CMK (cell line): ENCODE data around the gene GDF7.

Source experiments
- DNase-seq: peaks from one replicate; pipeline ENCODE4 v3.0.0-alpha.2; 2010; ENCODE audit warnings: low read depth

The GDF7 gene

DNA sequence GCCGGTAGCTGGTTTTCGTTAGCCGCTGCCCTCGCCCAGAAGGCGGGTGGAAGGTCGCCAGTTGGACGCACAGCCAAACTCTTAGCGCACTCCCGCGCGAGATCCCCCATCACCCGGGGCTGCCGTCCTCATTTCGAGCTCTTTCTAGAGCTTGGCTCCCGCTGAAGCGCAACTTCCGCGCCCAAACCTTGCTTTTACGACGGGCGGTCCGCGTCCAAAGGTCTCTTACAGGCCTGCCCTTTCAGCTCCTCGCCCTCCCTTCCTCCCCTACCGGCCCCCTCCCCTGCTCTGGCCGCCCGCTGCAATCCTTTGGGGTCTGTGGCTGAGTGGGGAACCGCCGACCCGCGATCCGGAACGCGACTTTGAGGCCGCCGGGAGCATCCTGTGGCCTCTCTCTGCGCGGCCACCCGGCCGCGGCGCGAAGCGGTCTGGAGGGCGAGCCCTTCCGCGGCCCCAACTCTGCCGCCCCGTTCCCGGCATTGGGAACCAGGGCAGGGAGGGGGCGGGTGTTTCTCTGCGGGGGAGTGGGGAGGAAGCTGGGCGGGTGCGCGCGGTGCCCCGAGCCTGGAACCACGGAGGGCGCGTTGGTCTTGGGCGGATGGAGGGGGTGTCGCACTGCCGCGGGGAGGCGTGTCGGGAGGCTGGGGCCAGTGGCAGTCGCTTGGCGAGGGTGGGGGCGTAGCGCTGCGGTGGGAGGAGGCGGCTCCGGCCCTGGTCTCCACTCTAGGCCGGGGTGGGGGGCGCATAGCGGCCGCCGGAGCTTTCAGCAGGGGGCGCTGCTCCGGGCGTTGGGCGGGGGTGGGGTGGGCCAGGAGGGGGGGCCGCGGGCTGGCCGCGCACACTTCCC lies at the start of gene GDF7:
TSS of gene GDF7 (plus strand) at position 841 of the 847 bp plus-strand sequence. CDS start 96 bp downstream, outside the sequence.
- peak; percentile 49 for DNase-seq

DNA sequence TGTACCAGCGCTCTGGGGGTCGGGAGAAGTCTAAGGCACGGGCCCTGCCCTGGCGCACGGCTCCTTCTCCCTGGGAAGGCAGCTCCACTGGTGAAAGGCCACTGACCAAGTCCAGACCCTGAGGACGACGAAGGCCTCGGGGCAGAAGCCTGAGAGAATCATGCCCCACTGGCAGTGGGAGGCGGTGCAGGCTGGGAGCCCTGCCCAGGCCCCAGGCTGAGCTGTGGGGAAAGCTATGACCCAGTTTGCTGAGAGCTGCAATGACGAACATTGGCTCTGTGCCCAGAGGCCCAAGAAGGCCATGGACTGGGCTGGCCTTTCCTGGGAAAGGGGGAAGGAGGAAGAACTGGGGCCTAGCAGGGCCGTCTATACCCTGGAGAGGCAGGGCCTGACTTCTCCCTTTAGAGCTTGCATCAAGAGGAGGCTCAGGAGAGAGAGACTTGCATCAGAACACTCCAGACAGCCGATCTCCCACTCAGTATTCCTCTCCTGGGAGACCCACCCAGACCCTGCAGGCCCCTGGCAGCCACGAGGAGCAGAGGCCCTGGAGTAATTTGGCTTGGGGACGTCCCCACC lies 49.0 kb upstream of the GDF7 start:
- peak; percentile 55 for DNase-seq

DNA sequence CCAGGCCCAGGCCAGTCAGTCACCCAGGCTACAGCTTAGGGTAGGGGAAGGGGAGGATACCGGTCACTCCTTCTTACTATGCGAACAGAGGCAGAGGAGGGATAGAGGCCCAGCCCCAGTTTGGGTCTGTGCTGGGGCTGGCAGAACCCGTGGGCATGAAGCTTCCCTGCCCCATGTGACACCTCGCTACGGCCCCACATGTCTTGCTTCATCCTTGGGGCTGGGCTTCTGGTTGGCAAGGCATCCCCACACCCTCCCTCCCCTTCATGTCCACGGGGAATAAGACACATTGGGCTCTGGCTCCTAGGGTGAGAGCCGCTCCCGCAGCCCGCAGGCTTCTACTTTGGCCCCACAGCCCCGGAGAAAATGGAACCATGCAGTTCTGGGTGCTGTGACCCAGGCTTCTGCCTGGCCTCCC lies 48.5 kb upstream of the GDF7 start:
- DNase-seq, result no peak

DNA sequence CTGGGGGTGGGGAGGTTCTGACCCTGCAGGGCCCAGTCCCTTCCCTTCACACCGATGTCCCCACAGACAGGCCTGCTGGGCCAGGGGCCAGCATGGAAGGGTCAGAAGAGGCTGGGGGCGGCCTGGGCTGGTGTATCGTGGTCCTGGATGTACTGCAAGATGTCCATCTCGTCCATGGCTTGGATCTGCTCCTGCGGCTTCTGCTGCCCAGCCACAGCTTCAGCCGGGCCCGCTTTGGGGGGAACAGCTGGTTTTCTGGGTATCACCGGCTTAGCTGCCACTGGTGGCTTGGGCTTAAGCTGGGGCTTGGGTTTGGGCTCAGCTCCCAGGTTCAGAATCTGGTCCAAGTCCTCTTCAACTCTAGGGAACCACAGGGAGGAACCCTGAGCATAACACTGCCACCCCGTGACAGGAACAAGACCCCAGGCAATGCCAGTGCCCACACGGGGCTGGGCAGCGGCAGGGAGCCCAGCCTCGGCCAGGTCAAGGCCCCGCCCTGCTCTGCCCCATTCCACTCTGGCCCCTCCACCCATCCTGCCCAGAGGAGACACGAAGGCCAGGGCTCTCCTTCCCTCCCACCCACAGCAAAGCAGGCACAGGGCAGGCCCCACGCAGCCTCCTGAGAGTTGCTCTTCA lies 47.9 kb upstream of the GDF7 start:
- no peak for DNase-seq

DNA sequence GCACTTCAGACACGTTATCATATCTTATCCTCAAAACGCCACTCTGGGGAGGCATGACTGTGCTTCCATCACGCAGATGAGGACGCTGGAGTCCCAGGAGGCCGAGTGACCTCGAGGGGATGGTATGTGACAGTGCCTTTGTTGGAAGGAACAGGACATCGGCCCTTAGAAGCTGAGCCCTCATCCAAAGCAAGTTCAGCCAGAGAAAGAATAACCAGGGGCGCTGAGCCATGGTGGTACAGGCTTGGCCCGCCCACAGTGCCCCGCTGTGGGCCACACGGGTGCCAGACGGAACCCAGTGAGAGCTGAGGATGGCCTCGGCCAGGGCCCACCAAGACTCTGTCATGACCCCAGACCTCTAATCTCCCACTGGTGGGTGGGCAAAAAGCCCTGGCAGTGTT lies 47.3 kb upstream of the GDF7 start:
- DNase-seq, result no peak

DNA sequence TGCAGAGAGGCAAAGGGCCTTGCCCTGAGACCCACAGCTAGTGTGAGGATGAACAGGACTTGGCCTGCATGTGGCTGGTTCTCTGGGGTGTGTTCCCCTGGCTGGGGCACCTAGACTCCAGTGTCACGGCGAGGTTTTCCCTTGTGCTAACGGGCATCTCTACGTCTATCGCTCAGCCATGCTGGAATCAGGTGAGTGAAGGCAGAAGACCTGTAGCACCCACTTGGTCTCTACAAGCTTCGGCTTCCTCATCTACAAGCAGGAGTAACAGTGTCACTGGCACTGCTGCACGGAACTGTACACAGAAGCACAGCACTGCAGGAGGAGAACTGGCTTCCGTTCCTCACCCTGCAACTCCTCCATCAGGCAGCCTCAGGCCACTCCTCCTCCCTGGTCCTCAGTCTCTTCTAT lies 46.7 kb upstream of the GDF7 start:
- DNase-seq, result no peak

DNA sequence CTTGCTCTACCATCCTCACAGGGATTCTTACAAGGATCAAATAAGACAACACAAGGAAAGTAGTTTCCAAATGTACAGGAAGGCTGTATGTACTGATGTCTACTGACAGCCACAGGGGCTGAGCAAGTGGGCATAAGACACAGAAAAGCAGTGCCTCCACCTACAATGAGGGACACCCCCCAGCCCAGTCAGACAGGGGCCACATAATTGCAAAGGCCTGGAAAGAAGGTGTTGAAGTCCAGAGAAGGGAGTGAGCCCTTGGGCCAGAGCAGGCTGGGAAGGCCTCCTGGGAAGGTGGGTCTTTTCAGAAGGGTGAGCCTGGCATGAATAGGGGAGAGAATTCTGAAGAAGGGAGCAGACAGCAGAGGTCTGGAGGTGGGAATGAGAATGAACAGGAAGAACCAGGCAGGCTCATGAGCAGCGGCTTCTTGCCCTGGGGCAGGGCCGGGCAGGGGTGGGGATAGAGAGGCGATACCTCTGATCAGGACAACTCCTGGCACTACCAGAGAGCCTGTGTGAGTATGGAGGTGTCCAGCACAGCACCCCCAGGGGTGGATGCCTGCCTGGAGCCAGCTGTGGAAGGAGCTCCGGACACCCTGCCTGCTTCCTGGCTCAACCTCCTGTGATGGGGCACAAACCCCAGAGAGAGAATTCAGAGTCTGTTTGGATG lies 46.1 kb upstream of the GDF7 start:
- no peak for DNase-seq

DNA sequence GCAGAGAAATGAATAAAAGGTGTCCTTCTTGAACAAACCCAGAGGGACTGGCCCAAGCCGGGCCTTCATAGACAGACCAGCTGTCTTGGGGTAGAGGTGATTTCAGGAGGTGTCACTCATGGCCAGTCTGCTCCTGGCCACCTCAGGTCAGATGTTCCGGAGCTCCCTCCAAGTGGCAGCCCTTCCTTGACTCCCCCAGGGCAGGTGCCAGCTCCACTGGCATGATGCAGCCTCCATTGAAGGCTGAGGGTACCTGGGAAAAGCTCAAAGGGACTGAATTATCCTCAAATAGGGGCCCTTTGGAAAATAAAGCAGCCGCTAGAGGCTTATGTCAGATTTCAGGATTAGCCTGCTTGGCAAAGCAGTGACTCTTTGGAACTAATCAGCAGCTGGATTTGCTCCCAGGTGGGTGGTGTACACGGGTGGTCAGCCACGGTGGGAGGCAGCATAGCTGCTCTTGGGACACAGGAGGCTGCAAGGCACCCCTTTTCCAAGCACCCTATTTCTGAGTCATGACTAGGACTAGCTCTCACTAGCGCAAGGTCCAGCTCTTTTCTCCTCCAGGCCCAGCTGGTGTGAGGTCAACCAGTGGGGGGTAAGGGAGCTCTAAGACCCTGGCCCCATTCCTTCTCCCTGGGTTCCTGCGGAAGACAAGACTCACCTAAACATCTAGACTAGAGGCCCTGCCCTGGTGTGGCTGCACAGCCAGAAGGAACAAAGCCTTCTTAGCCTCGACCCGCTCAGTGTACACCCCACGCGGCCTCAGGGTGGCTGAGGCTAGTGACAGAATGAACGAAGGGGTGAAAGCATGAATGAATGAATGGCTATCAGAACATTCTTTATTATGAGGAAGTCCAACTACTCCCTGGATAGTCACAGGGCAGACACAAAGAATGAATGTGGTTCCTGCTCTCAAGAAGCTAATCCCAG lies 45.3 kb upstream of the GDF7 start:
- DNase-seq, result no peak

DNA sequence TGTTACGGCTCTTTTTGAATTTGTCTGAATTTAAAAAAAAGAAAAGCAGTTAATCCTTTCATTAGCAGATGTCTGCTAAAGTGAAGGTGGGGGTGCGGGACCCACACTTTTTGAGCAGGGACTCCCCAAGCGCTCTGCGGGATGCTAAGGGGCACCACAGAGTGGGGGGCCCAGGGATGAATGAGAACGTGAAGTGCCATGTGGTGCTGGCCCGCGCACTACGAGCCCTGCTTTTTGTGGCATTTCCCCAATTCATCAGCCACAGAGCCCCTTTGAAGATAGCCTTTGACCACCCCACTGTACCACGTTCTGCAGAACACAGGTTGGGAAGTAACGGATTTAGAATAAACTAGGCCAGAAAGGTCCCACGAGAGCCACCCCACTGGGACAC lies 44.7 kb upstream of the GDF7 start:
- DNase-seq, result no peak

DNA sequence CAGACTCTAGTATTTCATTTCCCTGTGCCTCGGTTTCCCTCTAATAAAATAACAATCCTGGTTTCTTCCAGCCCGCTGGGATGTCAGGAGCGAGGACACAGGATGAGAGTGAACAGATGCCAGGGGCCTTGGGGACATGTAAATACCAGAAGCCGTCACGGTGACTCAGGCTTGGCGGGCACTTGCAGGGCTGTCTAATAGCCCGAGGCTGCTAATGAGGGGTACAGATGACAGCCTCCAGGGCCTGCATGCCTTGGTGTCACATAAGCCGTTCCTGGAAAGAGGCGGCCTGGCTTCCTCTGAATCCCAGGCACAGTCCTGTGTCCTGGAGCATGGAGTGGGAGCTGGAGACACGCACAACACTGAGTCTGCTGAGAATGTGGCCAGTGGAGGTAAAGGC lies 44.2 kb upstream of the GDF7 start:
- DNase-seq, result no peak

DNA sequence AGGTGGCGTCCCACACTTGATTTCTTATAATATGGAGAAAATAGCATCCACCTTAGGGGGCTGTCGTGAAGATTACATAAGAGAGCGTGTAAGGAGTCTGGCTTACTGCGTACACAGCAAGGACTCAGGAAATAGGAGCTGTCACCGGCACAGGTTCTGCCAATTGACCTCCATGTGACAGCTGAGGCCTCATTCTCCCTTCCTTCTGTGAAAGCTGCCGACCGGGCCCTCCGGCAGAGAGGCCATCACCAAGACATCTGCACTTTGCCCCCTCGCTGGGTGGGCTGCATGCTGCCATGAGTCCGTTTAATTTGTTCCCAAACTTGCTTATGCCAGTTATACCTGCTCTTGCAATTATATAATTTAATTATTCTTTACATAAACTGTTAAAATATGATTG lies 43.7 kb upstream of the GDF7 start:
- no peak for DNase-seq

DNA sequence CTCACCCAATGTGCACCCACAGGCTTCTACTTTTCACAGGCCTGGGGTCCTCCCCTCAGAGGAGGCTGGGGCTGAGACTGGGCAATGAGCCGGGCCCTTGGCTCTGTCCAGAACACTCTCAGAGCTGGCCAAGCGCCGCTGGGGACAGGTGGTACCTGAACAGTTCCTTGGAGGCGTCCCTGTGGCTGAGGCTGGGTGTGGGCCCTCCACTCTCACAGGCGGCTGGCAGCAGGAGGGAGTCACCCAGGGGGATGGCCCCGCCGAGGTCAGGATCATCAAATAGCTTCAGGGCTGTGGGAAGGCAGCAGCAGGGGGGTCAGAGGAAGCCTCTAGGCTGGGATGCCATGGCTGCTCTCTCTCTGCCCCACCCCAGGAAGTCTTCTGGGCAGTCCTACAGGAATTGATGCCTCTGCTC lies 43.2 kb upstream of the GDF7 start:
- no peak for DNase-seq

DNA sequence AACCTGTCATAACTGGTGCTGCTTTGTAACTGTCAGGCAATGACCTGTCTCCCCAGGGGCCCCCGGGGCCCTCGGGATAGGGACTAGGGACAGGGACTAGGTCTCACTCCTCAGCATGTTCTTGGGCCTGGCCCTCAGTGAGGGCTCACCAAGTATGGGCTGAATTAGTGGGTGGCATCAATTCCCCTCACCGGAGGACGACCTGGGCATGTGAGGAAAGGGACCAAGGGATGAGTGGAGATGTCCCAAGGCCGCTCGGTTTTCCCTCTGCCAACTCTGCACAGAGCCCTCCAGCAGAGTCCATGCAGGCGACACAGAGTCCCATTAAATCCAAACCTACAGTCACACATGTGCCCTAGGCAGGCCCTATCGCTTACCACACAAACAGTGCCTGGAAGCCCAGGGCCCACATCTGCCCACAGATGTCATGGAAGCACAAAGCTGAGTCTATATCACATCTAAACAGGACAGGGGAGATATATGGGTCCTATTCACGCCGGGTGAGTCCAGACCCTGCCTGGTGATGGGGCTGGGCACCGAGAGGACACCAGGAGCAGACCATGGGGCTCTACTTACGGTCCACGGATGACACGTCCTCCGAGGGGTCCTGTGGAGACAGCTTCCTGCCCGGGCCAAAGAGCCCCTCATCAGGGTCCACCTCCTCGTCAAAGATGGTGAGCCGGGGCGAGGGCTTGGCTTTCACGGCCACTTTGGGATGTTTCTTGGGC lies 42.6 kb upstream of the GDF7 start:
- no peak for DNase-seq

DNA sequence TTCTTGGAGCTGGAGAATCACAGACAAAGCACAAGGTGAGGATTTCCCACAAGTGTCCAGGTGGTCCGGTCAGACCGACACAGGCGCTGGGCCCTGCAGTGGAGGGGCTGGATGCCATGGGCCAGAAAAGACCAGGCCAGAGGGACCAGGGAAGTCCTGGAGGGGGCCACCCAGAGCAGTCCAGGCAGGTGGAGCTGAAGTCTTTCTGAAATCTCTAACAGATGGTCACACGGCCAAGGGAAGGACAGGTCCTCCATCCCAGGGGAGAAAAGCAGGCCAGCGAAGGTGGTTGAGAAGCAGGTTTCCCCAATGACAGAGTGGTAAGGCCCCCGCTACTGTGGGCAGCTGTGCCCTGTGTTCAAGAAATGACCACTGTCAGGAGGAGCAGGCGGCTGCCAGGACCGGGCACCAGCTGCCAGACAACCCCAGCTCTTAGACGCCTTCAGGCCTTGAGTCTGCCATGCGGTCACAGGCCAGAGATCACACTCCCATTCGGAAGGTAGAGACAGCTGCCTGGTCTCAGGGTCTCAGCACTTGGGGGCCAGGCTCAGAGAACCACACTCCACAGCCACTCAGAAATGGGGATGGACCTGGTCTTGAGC lies 42.0 kb upstream of the GDF7 start:
- no peak for DNase-seq

DNA sequence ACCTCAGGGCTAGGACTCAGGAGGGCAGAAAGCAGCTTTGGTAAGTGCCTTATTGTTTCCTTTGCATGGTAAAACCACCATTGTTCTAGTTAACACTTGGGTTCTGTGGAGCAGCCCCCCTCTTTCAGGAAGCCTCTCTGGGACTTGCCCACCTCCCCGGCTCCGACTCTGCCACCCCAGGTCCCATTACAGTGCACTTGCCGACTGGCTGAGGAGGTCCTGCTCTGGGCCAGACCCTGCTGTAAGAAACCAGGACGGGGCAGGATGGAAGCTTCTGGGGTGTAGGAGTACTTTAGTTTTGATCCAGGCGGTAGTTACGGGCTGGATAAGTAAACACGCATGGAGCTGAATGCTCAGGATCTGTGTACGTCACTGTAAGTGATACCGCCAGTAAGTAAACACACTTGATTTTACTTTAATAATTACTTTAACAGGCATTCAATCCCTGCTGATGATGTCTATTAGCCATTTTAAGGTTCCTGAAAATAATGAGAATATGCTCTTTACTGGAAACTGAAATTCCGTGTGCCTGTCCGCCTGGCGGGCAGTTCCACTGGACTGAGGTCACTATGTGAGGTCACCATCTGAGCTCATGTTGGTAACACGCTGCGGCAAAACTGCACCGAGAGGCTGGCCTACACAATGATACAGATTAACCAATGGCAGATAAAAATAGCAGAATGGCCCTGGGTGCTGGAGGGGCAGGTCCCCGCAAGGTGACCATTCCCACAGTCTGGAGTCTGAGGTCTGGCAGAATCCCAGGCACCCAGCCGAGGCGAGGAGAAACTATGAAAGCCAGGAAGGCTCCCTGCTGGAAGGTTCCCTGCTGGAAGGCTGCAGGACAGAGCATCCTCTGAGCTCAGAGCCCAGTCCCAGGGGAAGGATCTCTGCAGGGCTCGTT lies 41.2 kb upstream of the GDF7 start:
- DNase-seq, result no peak

DNA sequence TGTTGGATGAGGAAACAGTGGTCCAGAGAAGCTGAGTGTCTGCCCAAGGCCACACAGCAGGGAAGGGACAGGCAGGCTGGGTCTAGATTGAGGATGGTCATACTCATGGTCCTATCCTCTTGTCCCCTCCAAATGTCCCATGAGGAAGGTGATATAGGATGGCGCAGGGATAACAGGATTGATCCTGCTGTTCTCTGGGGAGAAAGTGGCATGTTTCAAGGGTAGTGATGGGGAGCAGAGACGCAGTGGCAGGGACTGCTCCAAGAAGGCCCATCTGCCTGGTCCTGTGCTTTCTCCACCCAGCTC lies 40.6 kb upstream of the GDF7 start:
- no peak for DNase-seq

DNA sequence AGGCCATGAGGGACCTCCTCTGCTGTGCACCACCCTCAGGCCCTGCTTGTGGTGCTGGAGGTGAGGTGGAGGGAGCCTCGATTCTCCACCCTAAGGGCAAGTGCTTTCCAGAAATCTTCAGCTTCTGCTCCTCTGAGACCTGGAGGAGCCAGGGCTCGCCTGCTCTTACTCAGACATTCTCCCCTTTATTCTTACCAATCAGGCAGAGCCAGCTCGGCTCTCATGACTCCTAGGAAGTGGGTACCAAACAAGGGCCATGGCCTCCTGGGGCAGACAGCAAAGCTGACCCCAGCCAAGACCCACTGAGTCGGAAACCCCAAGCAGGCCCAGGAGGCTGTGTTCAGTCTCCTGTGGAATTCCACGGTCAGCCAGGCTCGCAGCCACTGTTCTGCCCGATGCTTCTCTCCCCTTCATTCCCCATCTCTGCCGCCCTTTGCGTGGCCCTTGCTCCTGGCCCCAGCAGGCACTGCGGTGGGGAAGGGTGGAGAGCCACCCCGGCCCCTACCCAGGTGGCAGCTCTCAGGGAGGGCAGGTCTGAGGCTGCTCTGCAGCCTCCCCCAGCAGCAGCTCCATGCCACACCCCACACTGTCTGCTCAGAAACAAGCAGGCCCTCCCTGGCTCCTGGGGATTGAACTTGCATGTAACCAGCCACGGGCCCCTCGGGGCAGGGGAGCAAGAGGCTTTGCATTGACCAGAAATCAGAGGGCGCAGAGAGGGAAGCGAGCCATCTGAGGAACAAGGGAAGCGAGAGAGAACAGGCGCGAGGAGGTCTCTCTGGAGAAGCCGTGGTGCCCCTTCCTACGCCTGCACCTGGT lies 40.0 kb upstream of the GDF7 start:
- DNase-seq, result no peak

DNA sequence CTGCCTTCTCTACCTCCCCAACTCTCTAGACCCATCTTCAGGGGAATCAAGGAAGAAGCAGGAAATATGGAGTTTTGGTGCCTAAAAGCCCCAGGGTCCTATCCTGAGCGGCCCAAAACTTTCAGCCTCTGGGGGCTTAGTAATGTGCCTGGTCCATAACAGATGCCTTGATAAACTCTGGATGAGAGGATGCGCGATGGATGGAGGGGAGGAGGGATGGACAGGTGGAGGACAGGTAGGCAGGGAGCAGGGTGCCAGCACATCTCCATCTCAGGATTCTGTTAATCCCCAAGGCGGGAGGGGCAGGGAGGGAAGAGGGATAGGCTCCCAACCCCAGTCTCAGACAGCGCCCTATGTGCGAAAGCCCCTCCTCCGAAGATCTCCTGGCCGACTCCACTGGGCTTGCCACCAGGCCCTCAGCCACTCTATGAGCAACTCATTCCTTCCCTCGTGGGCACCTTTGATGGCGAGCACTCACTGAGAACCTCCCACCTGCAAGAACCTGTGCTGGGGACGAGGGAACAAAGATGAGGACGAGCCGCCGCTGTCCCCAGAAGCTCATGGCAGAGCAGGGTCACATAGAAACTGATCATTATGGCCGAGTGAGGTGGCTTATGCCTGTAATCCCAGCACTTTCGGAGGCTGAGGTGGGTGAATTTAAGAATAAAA lies 39.1 kb upstream of the GDF7 start:
- DNase-seq, result no peak
